IPS-20b (cell line): ENCODE results near the gene HUS1B.
"Not testable (repeated sequence)": the region's sequence is repeated elsewhere in the genome, so short reads cannot be mapped to it uniquely, and the experiment has no call there.

Experiments
- H3K27ac ChIP-seq: one replicate; pipeline ENCODE4 v1.5.1; 2013; ENCODE audit warnings: low read length
- H3K27me3 ChIP-seq: 2 replicates; pipeline ENCODE4 v1.6.1; 2013; ENCODE audit warnings: mild to moderate bottlenecking, low read length, inconsistent platforms; ENCODE audit not compliant: insufficient read depth
- H3K36me3 ChIP-seq: 2 replicates; pipeline ENCODE4 v1.6.1; 2013; ENCODE audit warnings: low read depth, mild to moderate bottlenecking, inconsistent platforms, low read length, moderate library complexity; ENCODE audit not compliant: insufficient read depth
- H3K4me1 ChIP-seq: 2 replicates; pipeline ENCODE4 v1.6.1; 2013; ENCODE audit warnings: mild to moderate bottlenecking, control low read depth, inconsistent platforms, low read length, moderate library complexity; ENCODE audit not compliant: insufficient read depth
- H3K4me3 ChIP-seq: 2 replicates; pipeline ENCODE4 v1.5.1; 2013; ENCODE audit warnings: mild to moderate bottlenecking, low read length, inconsistent platforms
- H3K9ac ChIP-seq: 2 replicates; pipeline ENCODE4 v1.6.1; 2013; ENCODE audit warnings: low read depth, mild to moderate bottlenecking, inconsistent platforms, low read length, moderate library complexity
- H3K9me3 ChIP-seq: 2 replicates; pipeline ENCODE4 v1.6.1; 2013; ENCODE audit warnings: mild to moderate bottlenecking, low read depth, low read length, inconsistent platforms; ENCODE audit not compliant: insufficient read depth

HUS1B gene

GRCh38 chr6:656460-657252 lies at the start of gene HUS1B:
TSS of gene HUS1B (minus strand) at chr6:657100. CDS start at chr6:656944, 156 bp downstream.
- Histone ChIP-seq H3K4me1 (peaks cover 39% of the 10 kb centered on the region), H3K36me3 (no peaks in the 10 kb centered on the region), H3K27ac (no peak within 1 kb of the TSS), H3K9me3 (no peaks in the 10 kb centered on the region), H3K27me3 (no peaks in the 10 kb centered on the region), H3K4me3 (no peak within 1 kb of the TSS), H3K9ac (no peak within 1 kb of the TSS)

DNA sequence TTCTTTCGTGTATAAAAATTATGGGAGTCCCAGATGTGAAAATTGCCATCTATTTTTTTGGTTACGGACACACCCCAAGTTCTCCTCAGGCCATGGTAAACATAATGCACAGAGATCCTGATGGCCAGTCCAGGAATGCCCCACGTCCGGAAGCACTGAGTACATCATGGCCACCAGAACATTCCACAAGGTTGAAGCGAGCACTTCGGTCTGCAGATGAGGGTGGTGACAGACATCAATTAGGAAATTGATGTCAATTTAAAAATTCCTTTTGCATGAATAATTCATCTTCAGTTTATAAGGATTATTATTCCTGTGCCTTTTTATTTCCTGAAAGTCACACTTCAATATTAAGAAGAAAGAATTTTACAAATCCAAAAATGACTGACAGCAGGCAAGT lies 49.2 kb upstream of the HUS1B start:
- Histone ChIP-seq H3K27me3 (peaks cover 17% of the 10 kb centered on the region), H3K4me1 (peaks cover 26% of the 10 kb centered on the region; the same call in 1 of the 2 replicates), H3K4me3 (no peak overlapping the region), H3K36me3 (no peaks in the 10 kb centered on the region), H3K9me3 (no peaks in the 10 kb centered on the region), H3K9ac (no peak overlapping the region), H3K27ac (no peak overlapping the region)

DNA sequence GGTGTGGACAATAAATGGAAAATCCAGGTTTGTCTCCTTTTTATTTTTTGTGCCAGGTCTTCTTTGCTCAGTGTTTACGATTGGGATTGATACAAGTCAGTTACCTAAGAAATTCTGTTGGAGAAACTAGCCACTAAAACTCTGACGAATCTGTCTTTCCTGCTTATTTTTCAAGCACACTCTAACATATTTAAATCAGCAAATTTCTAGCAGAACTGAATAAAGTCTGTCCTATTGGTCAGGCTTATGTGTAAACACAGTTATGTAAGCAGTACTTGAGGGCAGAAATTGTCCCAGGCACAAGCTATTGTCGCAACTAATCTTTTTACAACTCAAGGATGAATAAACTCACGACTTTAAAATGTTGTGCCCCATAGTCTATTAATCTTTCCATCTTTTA lies 48.1 kb upstream of the HUS1B start:
- Histone ChIP-seq H3K9me3 (no peaks in the 10 kb centered on the region), H3K4me1 (peaks cover 31% of the 10 kb centered on the region; the same call in 1 of the 2 replicates), H3K27ac (no peak overlapping the region), H3K27me3 (peaks cover 7% of the 10 kb centered on the region), H3K4me3 (no peak overlapping the region), H3K9ac (no peak overlapping the region), H3K36me3 (no peaks in the 10 kb centered on the region)

GRCh38 chr6:704046-704445 lies 47.1 kb upstream of the HUS1B start:
- Histone ChIP-seq H3K4me3 (no peak overlapping the region), H3K36me3 (no peaks in the 10 kb centered on the region), H3K27ac (no peak overlapping the region), H3K27me3 (no peaks in the 10 kb centered on the region), H3K4me1 (peaks cover 35% of the 10 kb centered on the region; the same call in 1 of the 2 replicates), H3K9ac (no peak overlapping the region), H3K9me3 (no peaks in the 10 kb centered on the region)

DNA sequence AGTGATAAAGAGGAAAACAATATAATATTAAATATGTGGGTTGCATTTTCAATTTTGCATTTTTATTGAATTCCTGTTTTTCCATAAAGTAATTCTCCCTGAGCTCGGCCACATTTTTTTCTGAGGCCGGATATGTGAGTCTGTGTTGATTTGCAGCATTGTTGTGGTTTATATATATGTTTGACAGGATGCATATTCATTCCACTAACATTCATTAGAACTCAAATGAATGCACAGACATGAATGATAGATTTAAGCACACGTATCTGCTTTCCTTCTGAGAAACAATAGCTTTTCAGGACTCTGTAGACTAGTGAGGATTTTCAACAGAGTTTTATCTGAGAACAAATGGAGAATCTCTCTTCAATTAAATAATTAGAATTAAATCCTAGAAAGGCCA lies 46.7 kb upstream of the HUS1B start:
- Histone ChIP-seq H3K27me3 (no peaks in the 10 kb centered on the region), H3K27ac (no peak overlapping the region), H3K9me3 (no peaks in the 10 kb centered on the region), H3K4me1 (peaks cover 35% of the 10 kb centered on the region; the same call in 1 of the 2 replicates), H3K4me3 (no peak overlapping the region), H3K36me3 (no peaks in the 10 kb centered on the region), H3K9ac (no peak overlapping the region)

GRCh38 chr6:701700-702479 lies 45.0 kb upstream of the HUS1B start:
- Histone ChIP-seq H3K27ac (no peak overlapping the region), H3K27me3 (no peaks in the 10 kb centered on the region), H3K36me3 (no peaks in the 10 kb centered on the region), H3K4me1 (peaks cover 29% of the 10 kb centered on the region; the same call in 1 of the 2 replicates), H3K9me3 (no peaks in the 10 kb centered on the region), H3K9ac (no peak overlapping the region), H3K4me3 (no peak overlapping the region)

DNA sequence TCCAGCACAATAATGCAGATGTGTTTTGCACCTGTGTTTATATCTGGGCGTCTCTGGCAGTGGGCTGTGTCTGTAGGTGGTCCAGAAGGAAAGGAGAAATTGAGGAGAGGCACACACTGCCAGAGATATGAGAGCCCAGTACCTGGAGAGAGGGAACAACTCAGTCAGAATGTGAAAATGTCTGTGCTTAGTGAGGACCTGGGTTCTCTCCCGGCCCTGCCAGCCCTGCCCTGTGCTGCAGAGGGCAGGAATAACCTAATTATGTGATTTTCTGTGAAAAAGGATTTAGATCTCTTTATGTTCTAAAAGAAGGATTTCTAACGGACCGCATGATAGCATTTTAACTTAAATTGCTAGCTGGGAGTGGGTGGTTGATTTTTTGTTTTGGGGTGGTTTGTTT lies 44.3 kb upstream of the HUS1B start:
- Histone ChIP-seq H3K9ac (no peak overlapping the region), H3K4me3 (no peak overlapping the region), H3K36me3 (no peaks in the 10 kb centered on the region), H3K27me3 (no peaks in the 10 kb centered on the region), H3K9me3 (no peaks in the 10 kb centered on the region), H3K27ac (no peak overlapping the region), H3K4me1 (peaks cover 27% of the 10 kb centered on the region; the same call in 1 of the 2 replicates)

GRCh38 chr6:700490-700889 lies 43.6 kb upstream of the HUS1B start:
- H3K27ac ChIP-seq, result no peak overlapping the region
- H3K4me1 ChIP-seq, result peaks cover 26% of the 10 kb centered on the region; the same call in 1 of the 2 replicates
- no peaks in the 10 kb centered on the region for H3K27me3 ChIP-seq
- no peaks in the 10 kb centered on the region for H3K36me3 ChIP-seq
- H3K9ac ChIP-seq, result no peak overlapping the region
- H3K4me3 ChIP-seq, result no peak overlapping the region
- no peaks in the 10 kb centered on the region for H3K9me3 ChIP-seq

- no peak overlapping the region for H3K27ac ChIP-seq
- H3K27me3 ChIP-seq, result no peaks in the 10 kb centered on the region
- H3K9me3 ChIP-seq, result no peaks in the 10 kb centered on the region
- H3K4me3 ChIP-seq, result no peak overlapping the region
- no peak overlapping the region for H3K9ac ChIP-seq
- no peaks in the 10 kb centered on the region for H3K36me3 ChIP-seq
- peaks cover 26% of the 10 kb centered on the region; the same call in 1 of the 2 replicates for H3K4me1 ChIP-seq
Observed at GRCh38 chr6:699319-699718, 42.4 kb upstream of the HUS1B start.

GRCh38 chr6:694431-695126 lies 37.7 kb upstream of the HUS1B start:
- H3K9me3 ChIP-seq, H3K27ac ChIP-seq, H3K4me3 ChIP-seq, H3K36me3 ChIP-seq, H3K27me3 ChIP-seq, H3K9ac ChIP-seq: not testable (repeated sequence)
- peaks cover 11% of the 10 kb centered on the region; the same call in 1 of the 2 replicates for H3K4me1 ChIP-seq

- Histone ChIP-seq H3K27me3 (no peaks in the 10 kb centered on the region), H3K9ac (peak overlapping the region; percentile 87; the same call in 1 of the 2 replicates), H3K36me3 (peaks cover 11% of the 10 kb centered on the region; the same call in 1 of the 2 replicates), H3K4me1 (peaks cover 15% of the 10 kb centered on the region; the same call in 1 of the 2 replicates), H3K9me3 (no peaks in the 10 kb centered on the region), H3K27ac (no peak overlapping the region), H3K4me3 (peak overlapping the region; percentile 99; the same call in 1 of the 2 replicates)
Observed at GRCh38 chr6:693723-694009, 36.8 kb upstream of the HUS1B start.
